Measurements from ENCODE around the gene UNC5B. TPM values are rescaled to one million over a fixed set of nuclear protein-coding genes. Genes with fewer than 3 reads are reported as not detected.

The UNC5B gene
- total and polyA plus RNA-seq, 11 donors = 4.8 to 22.8 (median 10.1) TPM

DNA sequence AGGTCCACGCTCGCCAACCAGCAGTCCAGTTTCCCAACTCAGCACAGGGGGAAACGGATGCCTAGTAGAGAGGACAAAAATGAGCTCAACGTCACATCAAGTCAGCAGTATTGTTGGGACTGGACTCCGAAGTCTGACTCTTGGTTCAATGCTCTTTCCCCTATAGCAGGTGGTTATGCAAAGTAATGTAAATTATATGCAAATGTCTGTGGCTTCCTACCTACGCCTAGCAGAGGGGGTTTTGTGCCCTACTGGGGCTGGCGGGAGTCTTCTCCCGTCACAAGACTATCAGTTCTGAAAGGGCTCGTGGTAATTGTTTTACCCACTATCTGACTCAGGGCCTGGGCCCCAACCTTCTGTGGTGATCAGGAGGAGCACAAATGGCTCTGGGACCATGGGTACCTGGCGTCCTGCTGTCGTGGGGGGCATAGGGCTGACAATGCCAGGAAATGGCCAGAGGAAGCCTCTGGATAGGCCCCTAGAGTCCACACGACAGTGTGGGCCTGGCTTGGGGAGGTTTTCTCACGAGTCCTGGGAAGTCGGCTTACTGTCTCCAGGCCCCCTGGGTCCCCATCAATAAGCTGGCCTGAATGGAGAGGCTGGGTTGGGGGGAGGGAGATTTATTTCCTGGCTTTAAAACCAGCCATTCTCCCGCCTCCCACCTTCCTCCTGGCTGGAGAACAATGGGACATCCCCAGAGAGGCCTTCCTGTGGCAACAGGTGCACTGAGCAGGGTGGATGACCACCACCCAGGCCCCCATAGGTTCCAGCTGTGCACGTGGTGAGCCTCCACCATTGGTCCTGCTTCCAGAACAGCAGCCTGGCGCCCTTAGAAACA is 41.8 kb downstream of the UNC5B start:
- peak in 3 of 4 donors; percentile 7 to 68 (median 28) for ATAC-seq
- Histone ChIP-seq H3K27me3 (no peaks in the 10 kb centered on the region), H3K9me3 (no peaks in the 10 kb centered on the region), H3K36me3 (no peaks in the 10 kb centered on the region), H3K4me1 (peaks cover 12 to 94% (median 79%) of the 10 kb centered on the region in 12 donors), H3K27ac (peak overlapping the region in 8 of 12 donors; percentile 3 to 74 (median 54)), H3K4me3 (no peak overlapping the region)
- peak in 4 of 5 donors; percentile 57 to 70 (median 65) for DNase-seq
- intact Hi-C loops (cut with DNase I) = loop anchor here in 1 of 10 donors (5.0 kb wide), 1 partner anchor 37 kb away; no protein-coding TSS in a partner anchor
- TF ChIP-seq POLR2A (IDR thresholded peaks at IDR 0.05) = no peak
- TF ChIP-seq, protein P1, sequence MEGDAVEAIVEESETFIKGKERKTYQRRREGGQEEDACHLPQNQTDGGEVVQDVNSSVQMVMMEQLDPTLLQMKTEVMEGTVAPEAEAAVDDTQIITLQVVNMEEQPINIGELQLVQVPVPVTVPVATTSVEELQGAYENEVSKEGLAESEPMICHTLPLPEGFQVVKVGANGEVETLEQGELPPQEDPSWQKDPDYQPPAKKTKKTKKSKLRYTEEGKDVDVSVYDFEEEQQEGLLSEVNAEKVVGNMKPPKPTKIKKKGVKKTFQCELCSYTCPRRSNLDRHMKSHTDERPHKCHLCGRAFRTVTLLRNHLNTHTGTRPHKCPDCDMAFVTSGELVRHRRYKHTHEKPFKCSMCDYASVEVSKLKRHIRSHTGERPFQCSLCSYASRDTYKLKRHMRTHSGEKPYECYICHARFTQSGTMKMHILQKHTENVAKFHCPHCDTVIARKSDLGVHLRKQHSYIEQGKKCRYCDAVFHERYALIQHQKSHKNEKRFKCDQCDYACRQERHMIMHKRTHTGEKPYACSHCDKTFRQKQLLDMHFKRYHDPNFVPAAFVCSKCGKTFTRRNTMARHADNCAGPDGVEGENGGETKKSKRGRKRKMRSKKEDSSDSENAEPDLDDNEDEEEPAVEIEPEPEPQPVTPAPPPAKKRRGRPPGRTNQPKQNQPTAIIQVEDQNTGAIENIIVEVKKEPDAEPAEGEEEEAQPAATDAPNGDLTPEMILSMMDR (IDR thresholded peaks at IDR 0.05) = no peak
- whole genome bisulfite sequencing, 4 donors = 74 to 80% (median 77%) methylated on average over 15 to 17 of the region's 17 CpGs

DNA sequence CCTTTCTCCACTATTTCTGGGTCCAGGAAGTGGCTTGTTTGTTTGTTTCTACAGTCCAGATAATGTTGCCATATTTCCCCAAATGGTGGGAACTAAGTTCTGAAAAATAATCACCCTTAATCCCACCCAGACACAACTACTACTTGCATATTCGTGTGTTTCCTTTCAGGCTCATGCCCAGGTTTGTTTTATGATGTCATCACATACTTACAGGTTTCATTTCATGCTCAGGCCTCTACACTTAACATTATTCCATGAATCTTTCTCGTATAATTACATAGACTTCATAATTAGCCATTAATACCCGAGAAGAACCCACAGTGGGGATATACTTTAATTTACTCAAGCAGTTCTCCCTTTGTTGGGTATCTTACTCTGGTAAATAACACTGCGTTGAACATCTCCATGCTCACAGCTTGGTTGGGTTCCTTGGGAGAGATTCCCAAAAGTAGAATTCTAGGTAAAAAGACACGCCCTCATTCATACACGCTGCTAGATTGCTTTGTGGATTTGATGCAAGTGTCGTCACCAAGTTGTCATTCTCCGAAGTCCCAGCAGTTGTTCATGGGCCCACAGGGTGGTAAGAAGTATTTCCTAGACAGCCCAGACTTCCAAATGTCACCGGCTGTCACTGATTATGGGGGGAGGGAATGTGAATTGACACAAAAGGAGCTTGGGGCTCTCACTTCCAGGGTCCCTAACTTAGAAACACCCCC is 42.6 kb downstream of the UNC5B start:
- 72 to 83% (median 77%) methylated on average over 9 of the region's 9 CpGs for WGBS, 4 donors
- no peaks in the 10 kb centered on the region for H3K9me3 ChIP-seq
- no peaks in the 10 kb centered on the region for H3K27me3 ChIP-seq
- TF ChIP-seq, protein P1 (IDR thresholded peaks at IDR 0.05) = no peak
- TF ChIP-seq POLR2A (IDR thresholded peaks at IDR 0.05) = no peak
- peak overlapping the region in 1 of 12 donors; percentile 5 for H3K4me3 ChIP-seq
- ATAC-seq = no peak
- peaks cover 14 to 95% (median 81%) of the 10 kb centered on the region in 12 donors for H3K4me1 ChIP-seq
- H3K36me3 ChIP-seq = no peaks in the 10 kb centered on the region
- intact Hi-C loops (cut with DNase I) = loop anchor here in 1 of 10 donors (5.0 kb wide), 1 partner anchor 38 kb away; no protein-coding TSS in a partner anchor
- DNase-seq = peak in 1 of 5 donors; percentile 19
- peak overlapping the region in 9 of 12 donors; percentile 12 to 71 (median 53) for H3K27ac ChIP-seq

DNA sequence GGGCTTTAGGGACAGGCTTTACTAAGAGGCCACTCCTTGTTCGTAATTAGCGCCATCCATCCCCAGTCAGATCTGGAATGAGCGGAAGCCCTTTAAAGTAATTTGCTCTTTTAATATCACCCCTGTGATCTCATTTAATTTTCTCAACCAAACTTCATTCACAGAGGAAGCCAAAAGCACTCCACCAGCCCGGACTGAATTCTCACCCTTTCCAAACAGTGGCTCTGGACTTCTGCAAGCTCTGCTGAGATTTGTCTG is 43.1 kb downstream of the UNC5B start:
- WGBS, 4 donors = 50 to 66% (median 58%) methylated on average over 4 of the region's 4 CpGs
- Histone ChIP-seq H3K27ac (peak overlapping the region in 9 of 12 donors; percentile 12 to 71 (median 53)), H3K4me3 (no peak overlapping the region), H3K27me3 (no peaks in the 10 kb centered on the region), H3K36me3 (no peaks in the 10 kb centered on the region), H3K9me3 (no peaks in the 10 kb centered on the region), H3K4me1 (peaks cover 17 to 97% (median 81%) of the 10 kb centered on the region in 12 donors)
- DNase-seq (no peak), ATAC-seq (no peak)
- intact Hi-C loops (cut with DNase I) = no loop called here
- TF ChIP-seq, protein P1 (IDR thresholded peaks at IDR 0.05) = no peak
- TF ChIP-seq POLR2A (IDR thresholded peaks at IDR 0.05) = no peak
